Measurements from ENCODE around the gene OBSCN.

OBSCN gene

GRCh38 chr1:228277491-228278431 lies 69.9 kb downstream of the OBSCN start:
- no peak for DNase-seq

DNA sequence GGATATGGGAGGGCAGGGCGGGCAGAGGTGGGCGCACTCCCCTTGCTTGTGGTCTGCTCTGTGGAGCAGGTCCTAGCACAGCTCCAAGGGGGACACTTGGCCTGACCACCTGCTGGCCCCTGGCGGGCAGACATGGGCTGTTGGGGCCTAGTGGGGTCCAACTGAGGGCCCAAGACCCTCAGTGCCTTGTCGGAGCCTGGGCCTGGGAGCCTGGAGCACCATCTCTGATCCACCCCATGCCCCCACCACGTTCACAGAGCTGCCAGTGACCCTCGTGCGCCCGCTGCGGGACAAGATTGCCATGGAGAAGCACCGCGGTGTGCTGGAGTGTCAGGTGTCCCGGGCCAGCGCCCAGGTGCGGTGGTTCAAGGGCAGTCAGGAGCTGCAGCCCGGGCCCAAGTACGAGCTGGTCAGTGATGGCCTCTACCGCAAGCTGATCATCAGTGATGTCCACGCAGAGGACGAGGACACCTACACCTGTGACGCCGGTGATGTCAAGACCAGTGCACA lies 70.6 kb downstream of the OBSCN start:
- DNase-seq: no peak

GRCh38 chr1:228279011-228279721 lies 71.3 kb downstream of the OBSCN start:
- DNase-seq: no peak

DNA sequence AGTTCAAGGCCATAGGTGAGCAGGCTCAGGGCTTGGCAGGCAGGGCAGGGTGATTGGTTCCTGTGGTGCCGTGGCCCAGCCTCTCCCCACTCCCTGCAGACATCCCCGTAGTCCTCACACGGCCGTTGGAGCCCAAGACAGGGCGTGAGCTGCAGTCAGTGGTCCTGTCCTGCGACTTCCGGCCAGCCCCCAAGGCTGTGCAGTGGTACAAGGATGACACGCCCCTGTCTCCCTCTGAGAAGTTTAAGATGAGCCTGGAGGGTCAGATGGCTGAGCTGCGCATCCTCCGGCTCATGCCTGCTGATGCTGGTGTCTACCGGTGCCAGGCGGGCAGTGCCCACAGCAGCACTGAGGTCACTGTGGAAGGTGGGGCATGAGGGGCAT lies 71.9 kb downstream of the OBSCN start:
- DNase-seq: no peak

- DNase-seq: no peak
Observed at GRCh38 chr1:228280106-228280901, 72.5 kb downstream of the OBSCN start.

GRCh38 chr1:228280961-228281591 lies 73.2 kb downstream of the OBSCN start:
- DNase-seq: no peak

DNA sequence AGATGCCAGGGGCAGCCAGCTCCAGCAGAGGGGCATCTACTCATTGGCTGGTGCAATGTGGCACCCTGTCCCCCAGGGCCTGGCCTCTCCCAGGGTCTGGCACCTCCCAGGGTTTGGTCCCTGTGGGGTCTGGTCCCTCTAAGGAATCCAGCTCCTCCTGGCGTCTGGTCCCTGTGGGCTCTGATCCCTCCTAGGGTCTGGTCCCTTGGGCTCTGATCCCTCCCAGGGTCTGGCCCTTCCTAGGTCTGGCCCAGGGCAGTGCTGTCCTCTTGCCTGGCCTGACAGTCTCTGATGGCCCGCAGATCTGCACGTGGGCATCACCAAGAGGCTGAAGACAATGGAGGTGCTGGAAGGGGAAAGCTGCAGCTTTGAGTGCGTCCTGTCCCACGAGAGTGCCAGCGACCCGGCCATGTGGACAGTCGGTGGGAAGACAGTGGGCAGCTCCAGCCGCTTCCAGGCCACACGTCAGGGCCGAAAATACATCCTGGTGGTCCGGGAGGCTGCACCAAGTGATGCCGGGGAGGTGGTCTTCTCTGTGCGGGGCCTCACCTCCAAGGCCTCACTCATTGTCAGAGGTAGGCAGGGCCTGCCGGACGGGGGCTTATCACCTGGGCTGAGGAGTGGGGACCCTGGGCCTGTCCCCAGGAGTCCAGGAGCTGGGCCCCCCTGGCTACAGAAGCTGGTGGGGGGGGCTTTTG lies 73.9 kb downstream of the OBSCN start:
- no peak for DNase-seq

DNA sequence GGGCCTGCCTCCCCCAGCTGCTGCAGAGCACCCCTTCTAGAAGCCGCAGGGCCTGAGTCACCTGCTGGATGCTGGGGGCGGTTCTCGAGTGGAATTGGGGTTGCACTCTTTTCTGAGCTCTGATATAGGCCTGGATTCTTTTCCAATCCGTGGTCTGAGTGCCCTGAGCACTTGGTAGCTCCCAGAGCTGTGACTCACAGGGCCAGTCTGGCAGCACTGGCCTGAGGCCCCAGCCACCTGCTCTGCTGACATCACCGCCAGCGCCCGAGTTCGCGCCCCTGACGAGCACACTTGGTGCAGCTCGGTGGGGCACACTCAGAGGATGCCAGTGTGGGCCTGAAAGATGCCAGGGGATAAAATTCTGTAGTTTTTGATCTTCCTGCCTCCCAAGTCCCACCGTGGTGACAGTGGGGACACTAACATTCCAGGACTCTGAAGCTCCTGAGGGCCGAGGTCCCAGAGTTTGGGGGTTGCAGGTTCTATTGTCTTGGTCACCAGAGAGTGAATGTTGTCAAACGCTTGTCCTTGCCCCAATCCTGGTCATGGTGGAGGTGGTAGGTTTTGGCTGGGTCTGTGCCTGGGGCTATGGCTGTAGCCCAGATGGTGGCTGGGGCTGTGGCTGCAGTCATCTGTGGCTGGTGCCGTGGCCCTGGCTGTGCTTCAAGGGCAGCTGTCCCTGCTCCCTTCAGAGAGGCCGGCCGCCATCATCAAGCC lies 74.6 kb downstream of the OBSCN start:
- no peak for DNase-seq

- no peak for DNase-seq
Observed at GRCh38 chr1:228283043-228283371, 75.2 kb downstream of the OBSCN start.

- DNase-seq: no peak
Observed at GRCh38 chr1:228283476-228284147, 75.8 kb downstream of the OBSCN start.

GRCh38 chr1:228284148-228284495 lies 76.3 kb downstream of the OBSCN start:
- DNase-seq: no peak

DNA sequence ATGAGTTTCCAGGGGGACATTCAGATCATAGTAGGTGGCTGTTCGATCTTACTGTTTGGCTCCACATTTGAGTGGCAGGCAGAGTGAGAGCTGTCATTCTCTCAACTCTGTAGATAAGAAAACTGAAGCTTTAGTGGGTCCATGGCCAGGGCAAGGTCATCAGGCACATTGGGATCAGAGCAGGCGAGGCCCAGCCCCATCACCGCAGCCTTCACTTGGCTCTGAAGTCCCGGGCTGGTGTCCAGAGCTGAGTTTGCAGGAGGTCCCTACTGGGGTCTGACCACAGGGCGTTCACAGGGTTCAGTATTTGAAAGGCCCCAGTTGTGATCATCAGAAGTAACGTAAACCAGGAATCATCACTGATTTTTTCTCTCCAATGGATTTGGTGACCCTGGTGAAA lies 76.7 kb downstream of the OBSCN start:
- no peak for DNase-seq

DNA sequence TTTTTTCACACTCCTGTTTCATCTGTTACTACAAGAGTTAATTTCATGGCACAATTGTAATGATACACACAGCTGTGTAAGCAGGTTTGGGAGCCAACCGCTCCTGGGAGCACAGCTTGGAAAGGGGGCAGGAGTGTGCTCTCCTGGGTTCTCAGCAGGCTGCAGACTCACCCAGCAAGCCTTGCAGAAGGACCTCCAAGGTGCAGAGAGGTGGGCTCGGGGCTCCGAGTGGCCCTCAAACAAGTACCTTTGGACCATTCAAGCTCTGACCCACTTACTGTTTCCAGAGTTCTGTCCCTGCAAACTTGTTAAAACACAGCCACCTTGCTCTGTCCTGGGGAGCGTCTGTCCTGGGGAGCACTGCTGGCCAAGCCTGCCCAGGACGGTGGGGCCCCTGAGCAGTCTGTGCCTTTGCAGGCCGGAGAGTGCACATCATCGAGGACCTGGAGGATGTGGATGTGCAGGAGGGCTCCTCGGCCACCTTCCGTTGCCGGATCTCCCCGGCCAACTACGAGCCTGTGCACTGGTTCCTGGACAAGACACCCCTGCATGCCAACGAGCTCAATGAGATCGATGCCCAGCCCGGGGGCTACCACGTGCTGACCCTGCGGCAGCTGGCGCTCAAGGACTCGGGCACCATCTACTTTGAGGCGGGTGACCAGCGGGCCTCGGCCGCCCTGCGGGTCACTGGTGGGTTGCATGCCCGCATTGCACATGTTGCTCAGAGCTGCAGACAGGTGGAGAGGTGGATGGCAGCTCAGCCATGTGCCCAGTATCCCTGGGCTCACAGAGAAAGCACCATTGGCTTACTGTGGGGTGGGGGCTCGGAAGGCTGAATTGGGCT lies 78.0 kb downstream of the OBSCN start:
- no peak for DNase-seq

- DNase-seq: no peak
Observed at GRCh38 chr1:228286505-228287417, 78.9 kb downstream of the OBSCN start.

DNA sequence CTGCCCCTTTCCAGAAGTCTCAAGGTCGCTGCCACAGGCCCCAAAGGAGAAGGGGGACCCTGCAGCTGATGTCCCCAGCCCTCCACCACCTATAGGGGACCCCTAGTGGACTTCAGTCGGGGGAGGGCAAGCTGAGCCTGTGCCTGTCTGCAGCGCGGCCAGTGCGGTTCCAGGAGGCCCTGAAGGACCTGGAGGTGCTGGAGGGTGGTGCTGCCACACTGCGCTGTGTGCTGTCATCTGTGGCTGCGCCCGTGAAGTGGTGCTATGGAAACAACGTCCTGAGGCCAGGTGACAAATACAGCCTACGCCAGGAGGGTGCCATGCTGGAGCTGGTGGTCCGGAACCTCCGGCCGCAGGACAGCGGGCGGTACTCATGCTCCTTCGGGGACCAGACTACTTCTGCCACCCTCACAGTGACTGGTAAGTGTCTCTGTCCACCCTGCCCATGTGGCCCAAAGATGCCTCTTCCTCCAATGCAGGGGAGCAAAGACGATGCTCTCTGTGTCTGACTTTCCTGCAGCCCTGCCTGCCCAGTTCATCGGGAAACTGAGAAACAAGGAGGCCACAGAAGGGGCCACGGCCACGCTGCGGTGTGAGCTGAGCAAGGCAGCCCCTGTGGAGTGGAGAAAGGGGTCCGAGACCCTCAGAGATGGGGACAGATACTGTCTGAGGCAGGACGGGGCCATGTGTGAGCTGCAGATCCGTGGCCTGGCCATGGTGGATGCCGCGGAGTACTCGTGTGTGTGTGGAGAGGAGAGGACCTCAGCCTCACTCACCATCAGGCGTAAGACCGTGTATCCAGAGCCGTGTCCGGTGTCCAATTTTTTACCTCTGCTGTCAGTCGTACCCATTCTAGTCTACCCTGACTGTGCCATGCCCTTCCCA lies 79.9 kb downstream of the OBSCN start:
- no peak for DNase-seq

DNA sequence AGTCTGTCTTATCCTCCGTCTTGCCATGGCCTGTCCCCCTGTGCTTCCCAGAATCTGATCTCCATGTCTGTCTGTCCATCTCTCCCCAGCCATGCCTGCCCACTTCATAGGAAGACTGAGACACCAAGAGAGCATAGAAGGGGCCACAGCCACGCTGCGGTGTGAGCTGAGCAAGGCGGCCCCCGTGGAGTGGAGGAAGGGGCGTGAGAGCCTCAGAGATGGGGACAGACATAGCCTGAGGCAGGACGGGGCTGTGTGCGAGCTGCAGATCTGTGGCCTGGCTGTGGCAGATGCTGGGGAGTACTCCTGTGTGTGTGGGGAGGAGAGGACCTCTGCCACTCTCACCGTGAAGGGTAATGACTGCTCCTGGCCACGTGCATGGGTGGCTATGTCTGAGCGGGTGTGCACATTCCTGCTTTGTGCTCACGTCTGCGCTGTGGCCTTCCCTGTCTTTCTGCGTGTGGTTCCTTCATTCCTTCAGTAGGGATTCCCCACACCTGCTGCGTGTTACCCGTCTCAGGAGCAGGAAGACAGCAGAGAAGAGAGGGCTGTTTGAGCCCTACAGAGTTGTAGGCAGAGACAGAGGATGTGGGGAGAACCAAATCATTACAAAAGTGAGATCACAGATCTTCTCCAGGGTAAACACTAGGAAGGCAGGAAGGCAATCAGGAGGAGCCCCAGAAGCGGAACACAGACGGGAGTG lies 80.8 kb downstream of the OBSCN start:
- no peak for DNase-seq

DNA sequence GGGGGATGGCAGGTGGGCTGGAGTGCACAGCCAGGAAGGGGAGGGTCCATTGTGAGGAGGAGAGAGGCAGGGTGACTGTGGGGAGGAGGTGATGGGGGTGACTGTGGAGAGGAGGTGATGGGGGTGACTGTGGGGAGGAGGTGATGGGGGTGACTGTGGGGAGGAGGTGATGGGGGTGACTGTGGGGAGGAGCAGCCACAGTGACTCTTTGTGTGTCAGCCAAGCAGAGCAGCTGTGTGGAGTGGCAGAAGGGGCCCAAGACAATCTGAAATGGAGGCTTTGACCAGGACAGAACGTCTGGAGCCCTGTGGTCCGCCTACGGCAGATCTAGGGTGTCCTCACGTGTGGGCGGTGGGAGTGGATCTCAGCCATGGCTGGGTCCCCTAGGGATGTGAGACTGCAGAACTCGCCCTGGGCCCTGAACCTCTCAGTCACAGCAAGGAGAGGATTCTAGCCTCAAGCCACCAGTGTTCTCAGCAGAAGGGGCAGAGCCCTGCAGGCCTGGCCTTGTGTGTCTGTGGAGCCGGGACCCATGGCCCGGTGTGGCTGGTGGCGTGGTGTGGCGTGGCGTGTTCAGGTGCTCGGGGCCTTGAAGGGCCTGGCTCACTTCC lies 81.5 kb downstream of the OBSCN start:
- DNase-seq: no peak
